HepG2 (cell line): ENCODE data around the gene CAMTA1. TPM values are rescaled to one million over a fixed set of nuclear protein-coding genes. Genes with fewer than 3 reads are reported as not detected.

Experiments
- ATAC-seq: fragments of 200-7000 bp; cut with Tn5 transposase; 3 replicates; pipeline ENCODE4 v1.9.1; 2020; ENCODE audit warnings: mild to moderate bottlenecking, moderate library complexity
- BruUV-seq: library from RNA; stranded (reverse); fragments of 400-500 nt; replicated peaks from 2 replicates; lab custom pipeline; 2021; lab: Mats Ljungman, UMichigan
- CTCF ChIA-PET: fragments of 300-600 bp; formaldehyde crosslinking; extraction: SDS; loops from one replicate; lab custom pipeline; 2021; ENCODE audit warnings: low total read pairs, inconsistent platforms, low intra/inter-chr PET ratio; lab: Yijun Ruan, JAX
- POLR2A ChIA-PET: fragments of 350-600 bp; sonication (Branson Sonifier 250); formaldehyde crosslinking; loops from one replicate; lab custom pipeline; 2020; ENCODE audit warnings: antibody characterized with exemption, inconsistent platforms; lab: Yijun Ruan, JAX
- DNase-seq: peaks from one replicate; pipeline ENCODE4 v3.0.0-alpha.2; 2015; ENCODE audit warnings: low spot score
- FAIRE-seq: peaks from 3 replicates; lab custom pipeline; 2011; peaks lifted over from hg19 to GRCh38; lab: Jason Lieb, UNC
- H2AFZ ChIP-seq: one replicate; pipeline ENCODE4 v1.6.1; 2011; ENCODE audit warnings: low read length, inconsistent platforms
- H3K27ac ChIP-seq: fragments of 300-600 bp; 3 replicates; pipeline ENCODE4 v1.8.0; 2011; ENCODE audit warnings: mixed run types, mild to moderate bottlenecking, mixed read lengths, low read length, inconsistent platforms; ENCODE audit not compliant: insufficient read depth; ENCODE audit errors: extremely low read length
- H3K27me3 ChIP-seq, 2 experiments: fragments of 200-600 bp in 1 of 2; 2 replicates in 1 of 2; 3 replicates in 1 of 2; pipeline versions ENCODE4 v1.6.0 to v1.8.0; 2011; ENCODE audit warnings: low read length in 2 of 2, mild to moderate bottlenecking in 2 of 2, moderate library complexity in 2 of 2, inconsistent platforms in 1 of 2; ENCODE audit not compliant: insufficient read depth in 2 of 2, control insufficient read depth in 1 of 2
- H3K36me3 ChIP-seq, 2 experiments: fragments of 200-600 bp in 1 of 2; replicated peaks in 1 of 2; 2 replicates in 1 of 2; 3 replicates in 1 of 2; pipeline versions ENCODE4 v1.5.1 to v1.8.0; 2011; ENCODE audit warnings: low read length in 2 of 2, inconsistent platforms in 1 of 2; ENCODE audit not compliant: insufficient read depth in 2 of 2, control insufficient read depth in 1 of 2
- H3K4me1 ChIP-seq: 2 replicates; pipeline ENCODE4 v1.5.1; 2012; ENCODE audit warnings: low read length, inconsistent platforms; ENCODE audit not compliant: insufficient read depth
- H3K4me2 ChIP-seq: 2 replicates; pipeline ENCODE4 v1.6.0; 2011; ENCODE audit warnings: low read depth, low read length, inconsistent platforms
- H3K4me3 ChIP-seq, 3 experiments: fragments of 200-600 bp in 1 of 3; sonication (generic), shearing (Covaris generic) in 1 of 3; replicated peaks in 1 of 3; 2 replicates each; pipeline ENCODE4 v1.5.1; 2011 to 2016; ENCODE audit warnings: low read length in 3 of 3, inconsistent platforms in 2 of 3, low read depth in 2 of 3, mild to moderate bottlenecking in 2 of 3, control low read depth in 1 of 3, mixed read lengths in 1 of 3; ENCODE audit not compliant: insufficient read depth in 1 of 3
- H3K79me2 ChIP-seq: one replicate; pipeline ENCODE4 v1.6.1; 2011; ENCODE audit warnings: low read length, inconsistent platforms; ENCODE audit not compliant: insufficient read depth
- H3K9ac ChIP-seq: 2 replicates; pipeline ENCODE4 v1.6.0; 2011; ENCODE audit warnings: mild to moderate bottlenecking, low read depth, low read length, inconsistent platforms; ENCODE audit not compliant: insufficient read depth
- H3K9me3 ChIP-seq: 2 replicates; pipeline ENCODE4 v1.5.1; 2012; ENCODE audit warnings: mild to moderate bottlenecking, low read length
- H4K20me1 ChIP-seq: 2 replicates; pipeline ENCODE4 v1.6.0; 2011; ENCODE audit warnings: inconsistent platforms, mild to moderate bottlenecking, low read length, moderate library complexity; ENCODE audit not compliant: insufficient read depth
- CBFB ChIP-seq: sonication (generic); formaldehyde crosslinking; IDR thresholded peaks from 2 replicates; pipeline ENCODE4 v1.4.0; 2020; ENCODE audit warnings: missing genetic modification reagents
- CHCHD3 ChIP-seq: sonication (generic); formaldehyde crosslinking; IDR thresholded peaks from 2 replicates; pipeline ENCODE4 v1.8.0; 2022; ENCODE audit warnings: mild to moderate bottlenecking, missing genetic modification reagents, moderate library complexity
- FOXA3 ChIP-seq: IDR thresholded peaks from 2 replicates; pipeline ENCODE4 v1.6.1; 2016; ENCODE audit warnings: missing genetic modification reagents, missing compliant biosample characterization
- JDP2 ChIP-seq: sonication (generic); formaldehyde crosslinking; IDR thresholded peaks from 2 replicates; pipeline ENCODE4 v1.8.1; 2022; ENCODE audit warnings: missing genetic modification reagents, borderline replicate concordance
- NR2F6 ChIP-seq, 2 experiments: IDR thresholded peaks; 2 replicates each; pipeline ENCODE4 v1.6.1; 2016; ENCODE audit warnings: antibody characterized with exemption in 1 of 2, mild to moderate bottlenecking in 1 of 2
- RFX1 ChIP-seq: fragments of 450-650 bp; IDR thresholded peaks from 2 replicates; pipeline ENCODE4 v1.6.1; 2017
- SAFB2 ChIP-seq: sonication (generic); formaldehyde crosslinking; IDR thresholded peaks from 2 replicates; pipeline ENCODE4 v1.5.1; 2020; ENCODE audit warnings: missing genetic modification reagents, low read depth, mild to moderate bottlenecking, borderline replicate concordance
- SP140L ChIP-seq: sonication (generic); formaldehyde crosslinking; IDR thresholded peaks from 2 replicates; pipeline ENCODE4 v1.4.0; 2020; ENCODE audit warnings: missing genetic modification reagents, borderline replicate concordance
- TCF12 ChIP-seq, 2 experiments: fragments of 450-650 bp in 1 of 2; sonication (generic) in 1 of 2; formaldehyde crosslinking in 1 of 2; IDR thresholded peaks; 2 replicates each; pipeline versions ENCODE4 v1.6.1 to v1.8.0; 2017 to 2022; ENCODE audit warnings: antibody characterized with exemption in 1 of 2, mild to moderate bottlenecking in 1 of 2, missing genetic modification reagents in 1 of 2, moderate library complexity in 1 of 2
- U2AF2 ChIP-seq: fragments of 200-400 bp; formaldehyde crosslinking; IDR thresholded peaks from 2 replicates; pipeline ENCODE4 v1.6.1; 2017; ENCODE audit warnings: low read depth, mild to moderate bottlenecking, low read length
- ZBTB1 ChIP-seq: sonication (generic); formaldehyde crosslinking; IDR thresholded peaks from 2 replicates; pipeline ENCODE4 v1.4.0; 2020; ENCODE audit warnings: missing genetic modification reagents, borderline replicate concordance
- ZBTB10 ChIP-seq: sonication (generic); formaldehyde crosslinking; IDR thresholded peaks from 2 replicates; pipeline ENCODE4 v1.4.0; 2020; ENCODE audit warnings: missing genetic modification reagents, borderline replicate concordance
- ZKSCAN5 ChIP-seq: sonication (generic); formaldehyde crosslinking; IDR thresholded peaks from 2 replicates; pipeline ENCODE4 v1.5.1; 2020; ENCODE audit warnings: mild to moderate bottlenecking, missing genetic modification reagents
- ZMYM4 ChIP-seq: sonication (generic); formaldehyde crosslinking; IDR thresholded peaks from 2 replicates; pipeline ENCODE4 v1.8.1; 2023; ENCODE audit warnings: mild to moderate bottlenecking, missing genetic modification reagents
- ZNF292 ChIP-seq: sonication (generic); formaldehyde crosslinking; IDR thresholded peaks from 2 replicates; pipeline ENCODE4 v1.8.1; 2022; ENCODE audit warnings: mild to moderate bottlenecking, low read depth, missing genetic modification reagents, borderline replicate concordance
- ZNF331 ChIP-seq: sonication (generic); formaldehyde crosslinking; IDR thresholded peaks from 2 replicates; pipeline ENCODE4 v1.4.0; 2020; ENCODE audit warnings: missing genetic modification reagents
- ZNF383 ChIP-seq: sonication (generic); formaldehyde crosslinking; IDR thresholded peaks from 2 replicates; pipeline ENCODE4 v1.4.0; 2020; ENCODE audit warnings: missing genetic modification reagents, mild to moderate bottlenecking, borderline replicate concordance
- ZNF616 ChIP-seq: sonication (generic); formaldehyde crosslinking; IDR thresholded peaks from 2 replicates; pipeline ENCODE4 v1.5.0; 2020; ENCODE audit warnings: low read depth, mild to moderate bottlenecking, missing genetic modification reagents
- ZNF670 ChIP-seq: sonication (generic); formaldehyde crosslinking; IDR thresholded peaks from 2 replicates; pipeline ENCODE4 v1.8.0; 2022; ENCODE audit warnings: mild to moderate bottlenecking, missing genetic modification reagents, borderline replicate concordance
- WGBS: methylation state at CpG from one replicate; pipeline ENCODE4 v1.1.6; 2017; ENCODE audit warnings: low lambda C conversion rate; 5-methylcytosine and 5-hydroxymethylcytosine counted together
- in situ Hi-C: cut with HindIII; loops from 2 replicates; pipeline ENCODE4 v1.10.0; 2017; ENCODE audit warnings: low pct_unique_long_range_greater_than_20kb; ENCODE audit not compliant: extremely low pct_ligation_motif_present
- intact Hi-C: fragments of 100-400 bp; cut with micrococcal nuclease; formaldehyde crosslinking; loops from one replicate; pipeline ENCODE4 v1.10.0; 2022; ENCODE audit not compliant: unreplicated experiment
- polyA plus RNA-seq, 8 experiments: library from polyadenylated mRNA; depleted of rRNA in 3 of 8; stranded (reverse) in 7 of 8; unstranded in 1 of 8; fragments of >200 nt; fragmentation: Illumina TruSeq in 4 of 8; extraction: Trizol in 4 of 8; gene quantifications; 2 replicates each; pipeline versions ENCODE4 v1.2.1 to v1.2.3, GENCODE V29; 2011 to 2016; ENCODE audit warnings: low read depth in 4 of 8, missing spikeins in 1 of 8, mixed read lengths in 1 of 8; ENCODE audit not compliant: insufficient read depth in 1 of 8
- total RNA-seq, 5 experiments: library from RNA; depleted of rRNA; stranded (reverse); fragments of >200 nt; fragmentation: Illumina TruSeq; extraction: Trizol; gene quantifications; 2 replicates each; pipeline ENCODE4 v1.2.3, GENCODE V29; 2016; ENCODE audit warnings: low read depth in 1 of 5

CAMTA1 gene
- total and polyA plus RNA-seq, 2 of the 13 experiments (the other 11 are each of a cell fraction or from before 2014, with no cell fraction given): 25.0 to 36.4 TPM

GRCh38 chr1:7018351-7018750 lies 233.1 kb downstream of the CAMTA1 start:
- FAIRE-seq: no peak

GRCh38 chr1:7018826-7019225 lies 233.6 kb downstream of the CAMTA1 start:
- ChIA-PET CTCF (no interaction called here), POLR2A (no interaction called here)
- intact Hi-C loops: no loop called here
- Histone ChIP-seq H3K4me3 (no peak overlapping the region), H3K79me2 (no peaks in the 10 kb centered on the region), H3K27ac (no peak overlapping the region), H4K20me1 (no peaks in the 10 kb centered on the region), H3K27me3 (peaks cover 4 to 12% of the 10 kb centered on the region in 2 experiments; a peak in 4 of 5 replicates), H3K9ac (no peak overlapping the region), H3K4me2 (peak overlapping the region; percentile 72), H3K36me3 (no peaks in the 10 kb centered on the region), H2AFZ (no peak overlapping the region), H3K4me1 (peaks cover 17% of the 10 kb centered on the region), H3K9me3 (no peaks in the 10 kb centered on the region)
- DNase-seq (no peak), FAIRE-seq (no peak), ATAC-seq (no peak)
- 86% methylated on average over 11 of the region's 14 CpGs for WGBS
- no TSS peak for BruUV-seq
- in situ Hi-C loops: no loop called here
- no peak for TF ChIP-seq ZKSCAN5
- TF ChIP-seq ZBTB10 (CRISPR knock-in tag): no peak
- no peak for TF ChIP-seq ZNF616 (CRISPR knock-in tag)
- no peak for TF ChIP-seq ZNF292 (CRISPR knock-in tag)
- no peak for TF ChIP-seq ZBTB1
- no peak for TF ChIP-seq SP140L (CRISPR knock-in tag)
- TF ChIP-seq RFX1: no peak
- no peak for TF ChIP-seq ZNF670 (CRISPR knock-in tag)
- TF ChIP-seq CBFB (CRISPR knock-in tag): no peak
- TF ChIP-seq U2AF2: no peak
- no peak for TF ChIP-seq JDP2 (CRISPR knock-in tag)
- TF ChIP-seq FOXA3 (CRISPR knock-in tag): no peak
- no peak for TF ChIP-seq TCF12 (IDR thresholded peaks at IDR 0.05)
- TF ChIP-seq TCF12 (CRISPR knock-in tag; IDR thresholded peaks at IDR 0.05): no peak
- no peak for TF ChIP-seq CHCHD3 (CRISPR knock-in tag)
- TF ChIP-seq ZMYM4 (CRISPR knock-in tag): no peak
- no peak for TF ChIP-seq ZNF383
- TF ChIP-seq ZNF331 (CRISPR knock-in tag): no peak
- no peak for TF ChIP-seq NR2F6 (IDR thresholded peaks at IDR 0.05)
- TF ChIP-seq NR2F6 (CRISPR knock-in tag; IDR thresholded peaks at IDR 0.05): no peak

More at GRCh38 chr1:7018351-7018750, 233.1 kb downstream of the CAMTA1 start:
- Histone ChIP-seq H2AFZ (no peak overlapping the region), H3K79me2 (no peaks in the 10 kb centered on the region), H4K20me1 (no peaks in the 10 kb centered on the region), H3K36me3 (no peaks in the 10 kb centered on the region), H3K27ac (no peak overlapping the region), H3K4me1 (peaks cover 17% of the 10 kb centered on the region), H3K4me3 (no peak overlapping the region), H3K4me2 (no peak overlapping the region), H3K27me3 (peaks cover 4 to 15% of the 10 kb centered on the region in 2 experiments; a peak in 4 of 5 replicates), H3K9me3 (no peaks in the 10 kb centered on the region), H3K9ac (no peak overlapping the region)
- POLR2A ChIA-PET: no interaction called here
- no TSS peak for BruUV-seq
- intact Hi-C loops (no loop called here), in situ Hi-C loops (no loop called here)
- ATAC-seq (no peak), DNase-seq (no peak)
- WGBS: 84% methylated on average over 7 of the region's 7 CpGs
- CTCF ChIA-PET: no interaction called here
- TF ChIP-seq SAFB2 (CRISPR knock-in tag): no peak
